ENCODE data around the gene CAV3.

GRCh38 chr3:8780279-8780678 is 46.7 kb downstream of the CAV3 start:
- TF ChIP-seq CTCF (IDR thresholded peaks at IDR 0.05) (no peak), POLR2A (IDR thresholded peaks at IDR 0.05) (no peak)

Data from body of pancreas (tissue), 4 donors.